ENCODE measurements around the gene ABLIM2. TPM values are rescaled to one million over a fixed set of nuclear protein-coding genes. Genes with fewer than 3 reads are reported as not detected.
A peak's percentile ranks its signal among the peaks of the same experiment; 100 is the strongest.

Gene ABLIM2
- total and polyA plus RNA-seq, 2 of the 4 experiments (the other 2 are of a cell fraction): under 0.01 to 0.10 TPM

DNA sequence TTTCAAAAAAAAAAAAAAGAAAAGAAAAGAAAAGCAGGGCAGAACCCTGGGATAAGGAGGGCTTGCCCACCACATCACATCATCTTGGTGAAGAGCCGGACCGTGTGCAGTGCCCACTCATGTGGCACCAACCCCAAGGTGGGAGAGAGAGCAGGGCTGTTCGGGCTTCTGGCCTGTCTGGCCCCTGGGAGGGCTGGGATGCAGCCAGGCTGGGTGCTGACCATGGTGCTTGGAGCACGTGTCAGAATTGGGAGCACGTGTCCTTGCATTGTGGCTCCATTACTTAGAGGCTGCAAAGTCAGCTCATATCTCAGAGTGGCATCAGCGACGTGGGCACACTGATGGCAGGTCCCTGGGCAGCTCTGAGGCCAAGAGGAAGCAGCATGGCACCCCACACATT lies 118.0 kb downstream of the ABLIM2 start:
- Histone ChIP-seq H4K5ac (ENCODE audit: low read depth, low read length) (no peak overlapping the region), H2AK9ac (replicated peaks; ENCODE audit: low read depth, low read length, poor library complexity) (no peak overlapping the region), H3K36me3 (ENCODE audit: control insufficient read depth, insufficient read depth, low read length) (no peaks in the 10 kb centered on the region), H3K4me1 (ENCODE audit: control insufficient read depth, insufficient read depth, low read length) (no peaks in the 10 kb centered on the region), H3K9ac (ENCODE audit: low read depth, low read length) (no peak overlapping the region), H3K27ac (ENCODE audit: insufficient read depth, low read length) (no peak overlapping the region), H3K9me3 (ENCODE audit: control insufficient read depth, insufficient read depth, low read length) (no peaks in the 10 kb centered on the region), H3K56ac (ENCODE audit: extremely low read depth, insufficient read depth, low read length) (no peak overlapping the region), H2BK15ac (ENCODE audit: low read depth, low read length) (no peak overlapping the region), H4K91ac (ENCODE audit: insufficient read depth, low read depth, low read length) (no peak overlapping the region), H2BK120ac (ENCODE audit: low read depth, low read length) (no peak overlapping the region), H3K9me1 (ENCODE audit: insufficient read depth, low read length) (no peaks in the 10 kb centered on the region), H3K4me3 (ENCODE audit: insufficient read depth, low read depth, low read length) (no peak overlapping the region), H3K18ac (ENCODE audit: low read depth, low read length) (no peak overlapping the region), H2BK5ac (ENCODE audit: low read depth, low read length, poor library complexity, severe bottlenecking) (no peak overlapping the region), H3K4ac (ENCODE audit: low read depth, low read length) (no peak overlapping the region), H3K4me2 (ENCODE audit: low read depth, low read length) (no peak overlapping the region), H2AFZ (replicated peaks; ENCODE audit: low read length, poor library complexity) (no peak overlapping the region), H3K23ac (ENCODE audit: low read depth, low read length) (no peak overlapping the region), H4K8ac (ENCODE audit: low read depth in 2 of 2, low read length in 2 of 2) (no peak overlapping the region), H2AK5ac (ENCODE audit: low read depth, low read length) (no peak overlapping the region), H4K20me1 (ENCODE audit: insufficient read depth, low read length) (no peaks in the 10 kb centered on the region), H3K27me3 (ENCODE audit: control insufficient read depth, insufficient read depth, low read length) (peaks cover 62% of the 10 kb centered on the region), H3K14ac (replicated peaks; ENCODE audit: low read depth, low read length) (no peak overlapping the region), H2BK20ac (ENCODE audit: low read depth, low read length) (no peak overlapping the region), H3K79me1 (ENCODE audit: low read depth in 1 of 2, low read length in 2 of 2) (no peaks in the 10 kb centered on the region)
- intact Hi-C loops (cut with micrococcal nuclease): no loop called here
- ATAC-seq (ENCODE audit: low read depth): peak; percentile 42; the same call in 1 of the 2 replicates
- 39% methylated on average over 3 of the region's 7 CpGs; no CpG with 5 or more reads in 1 of the 2 experiments for WGBS, 2 experiments (ENCODE audit: extremely low coverage in 2 of 2, insufficient read length in 1 of 2)
- ChIA-PET POLR2A (ENCODE audit: unreplicated experiment) (no interaction called here), CTCF (no interaction called here)
- dilution Hi-C loops (cut with HindIII; ENCODE audit: low sequenced_read_pairs, unreplicated experiment): no loop called here
- no peak for DNase-seq
- no TSS peak for BruUV-seq (replicated peaks)
- in situ Hi-C loops (cut with MboI; ENCODE audit: low sequenced_read_pairs): no loop called here
- no peak for TF ChIP-seq MAFK (IDR thresholded peaks at IDR 0.05; ENCODE audit: low read depth, low read length)
- TF ChIP-seq BHLHE40 (IDR thresholded peaks at IDR 0.05; ENCODE audit: low read depth, low read length): peak; percentile 78; the same call in 1 of the 2 replicates
- TF ChIP-seq CHD1 (IDR thresholded peaks at IDR 0.05; ENCODE audit: low read depth, low read length): no peak
- peak; percentile 87 for TF ChIP-seq MXI1 (IDR thresholded peaks at IDR 0.05; ENCODE audit: borderline replicate concordance, low read depth, low read length)
- TF ChIP-seq, protein P1, sequence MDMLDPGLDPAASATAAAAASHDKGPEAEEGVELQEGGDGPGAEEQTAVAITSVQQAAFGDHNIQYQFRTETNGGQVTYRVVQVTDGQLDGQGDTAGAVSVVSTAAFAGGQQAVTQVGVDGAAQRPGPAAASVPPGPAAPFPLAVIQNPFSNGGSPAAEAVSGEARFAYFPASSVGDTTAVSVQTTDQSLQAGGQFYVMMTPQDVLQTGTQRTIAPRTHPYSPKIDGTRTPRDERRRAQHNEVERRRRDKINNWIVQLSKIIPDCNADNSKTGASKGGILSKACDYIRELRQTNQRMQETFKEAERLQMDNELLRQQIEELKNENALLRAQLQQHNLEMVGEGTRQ (IDR thresholded peaks at IDR 0.05; ENCODE audit: low read depth, low read length): peak; percentile 77
